A673 (cell line): Measurements from ENCODE around the gene GTPBP8. TPM values are rescaled to one million over a fixed set of nuclear protein-coding genes. Genes with fewer than 3 reads are reported as not detected.

ENCODE experiments used
- BruUV-seq: library from RNA; stranded (reverse); fragments of 400-500 nt; replicated peaks from 2 replicates; lab custom pipeline; 2021; lab: Mats Ljungman, UMichigan
- CTCF ChIA-PET: fragments of 300-600 bp; sonication (Branson Sonifier 250); formaldehyde crosslinking; loops from one replicate; lab custom pipeline; 2022; ENCODE audit warnings: antibody characterized with exemption; lab: Charles Lee
- POLR2A ChIA-PET: fragments of 300-600 bp; sonication (Branson Sonifier 250); formaldehyde crosslinking; loops from one replicate; lab custom pipeline; 2022; ENCODE audit warnings: antibody characterized with exemption; ENCODE audit not compliant: low non-redundant PET; lab: Charles Lee
- DNase-seq: peaks from one replicate; pipeline ENCODE4 v3.0.0-alpha.2; 2015; ENCODE audit warnings: low spot score
- H3K27ac ChIP-seq: fragments of 200-600 bp; sonication (generic); 2 replicates; pipeline ENCODE4 v1.5.1; 2016; ENCODE audit warnings: mixed run types, low read depth, mild to moderate bottlenecking, mixed read lengths, antibody characterized with exemption, low read length; ENCODE audit not compliant: poor library complexity, severe bottlenecking
- H3K27me3 ChIP-seq: fragments of 200-600 bp; sonication (generic); replicated peaks from 2 replicates; pipeline ENCODE4 v1.6.1; 2017; ENCODE audit warnings: mixed run types, low read depth, mild to moderate bottlenecking, mixed read lengths, antibody characterized with exemption, low read length; ENCODE audit not compliant: insufficient read depth, poor library complexity
- H3K36me3 ChIP-seq: fragments of 200-600 bp; sonication (generic); 2 replicates; pipeline ENCODE4 v1.6.1; 2016; ENCODE audit warnings: mixed run types, mild to moderate bottlenecking, mixed read lengths, antibody characterized with exemption, low read length; ENCODE audit not compliant: insufficient read depth, poor library complexity, severe bottlenecking
- H3K4me1 ChIP-seq: fragments of 200-600 bp; sonication (generic); 2 replicates; pipeline ENCODE4 v1.6.1; 2017; ENCODE audit warnings: mixed run types, mild to moderate bottlenecking, mixed read lengths, antibody characterized with exemption, low read length; ENCODE audit not compliant: insufficient read depth, poor library complexity, severe bottlenecking
- H3K4me3 ChIP-seq: fragments of 200-600 bp; sonication (generic); 2 replicates; pipeline ENCODE4 v1.5.1; 2016; ENCODE audit warnings: low read depth, mixed run types, mild to moderate bottlenecking, mixed read lengths, low read length; ENCODE audit not compliant: poor library complexity, severe bottlenecking
- H3K9me3 ChIP-seq: fragments of 200-600 bp; sonication (generic); 2 replicates; pipeline ENCODE4 v1.6.1; 2016; ENCODE audit warnings: mixed run types, low read depth, mild to moderate bottlenecking, mixed read lengths, antibody characterized with exemption, low read length; ENCODE audit not compliant: poor library complexity, severe bottlenecking
- EZH2 ChIP-seq: fragments of 200-600 bp; sonication (generic); IDR thresholded peaks from 2 replicates; pipeline ENCODE4 v1.6.1; 2017; ENCODE audit warnings: borderline replicate concordance, low read depth, mild to moderate bottlenecking, mixed read lengths, antibody characterized with exemption, low read length; ENCODE audit not compliant: poor library complexity, severe bottlenecking
- intact Hi-C: fragments of 100-400 bp; cut with micrococcal nuclease; formaldehyde crosslinking; loops from one replicate; pipeline ENCODE4 v1.10.0; 2022; ENCODE audit not compliant: unreplicated experiment
- total RNA-seq: library from RNA; stranded (reverse); gene quantifications from 2 replicates; pipeline ENCODE4 v1.2.3, GENCODE V29; 2021
- TF ChIP-seq, protein P1 (sequence below): fragments of 300-800, 200-600 bp; sonication (generic); conservative IDR thresholded peaks from 2 replicates; pipeline ENCODE4 v1.5.1; 2017; ENCODE audit warnings: low read depth, mild to moderate bottlenecking, antibody characterized with exemption, low read length, moderate library complexity, mixed read lengths

The GTPBP8 gene
- total RNA-seq, 1 experiment from 2014 or later, result 21.5 TPM

DNA sequence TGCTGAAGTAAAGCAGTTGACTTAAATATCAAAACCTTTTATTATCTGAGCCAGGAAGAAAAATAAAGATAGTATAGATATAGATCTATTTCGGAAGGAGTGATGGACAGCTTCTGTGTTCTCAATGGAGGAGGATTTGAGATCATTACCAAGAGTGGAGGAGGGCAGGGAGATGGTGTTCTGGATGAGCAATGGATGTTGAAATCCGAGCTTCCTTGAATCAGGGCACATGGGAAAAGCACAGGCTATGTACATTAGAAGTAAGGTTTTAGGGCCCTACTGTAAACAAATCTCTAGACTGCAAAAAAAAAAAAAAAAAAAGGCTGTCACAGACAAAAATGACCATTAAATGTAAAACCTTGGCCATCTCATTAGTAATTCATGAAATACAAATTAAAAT, 43.2 kb downstream of the GTPBP8 start:
- H3K27ac ChIP-seq, result no peak overlapping the region
- H3K4me3 ChIP-seq, result no peak overlapping the region
- ChIA-PET CTCF (no interaction called here), POLR2A (no interaction called here)
- no peaks in the 10 kb centered on the region for H3K36me3 ChIP-seq
- no peaks in the 10 kb centered on the region for H3K9me3 ChIP-seq
- no TSS peak for BruUV-seq
- TF ChIP-seq, protein P1, sequence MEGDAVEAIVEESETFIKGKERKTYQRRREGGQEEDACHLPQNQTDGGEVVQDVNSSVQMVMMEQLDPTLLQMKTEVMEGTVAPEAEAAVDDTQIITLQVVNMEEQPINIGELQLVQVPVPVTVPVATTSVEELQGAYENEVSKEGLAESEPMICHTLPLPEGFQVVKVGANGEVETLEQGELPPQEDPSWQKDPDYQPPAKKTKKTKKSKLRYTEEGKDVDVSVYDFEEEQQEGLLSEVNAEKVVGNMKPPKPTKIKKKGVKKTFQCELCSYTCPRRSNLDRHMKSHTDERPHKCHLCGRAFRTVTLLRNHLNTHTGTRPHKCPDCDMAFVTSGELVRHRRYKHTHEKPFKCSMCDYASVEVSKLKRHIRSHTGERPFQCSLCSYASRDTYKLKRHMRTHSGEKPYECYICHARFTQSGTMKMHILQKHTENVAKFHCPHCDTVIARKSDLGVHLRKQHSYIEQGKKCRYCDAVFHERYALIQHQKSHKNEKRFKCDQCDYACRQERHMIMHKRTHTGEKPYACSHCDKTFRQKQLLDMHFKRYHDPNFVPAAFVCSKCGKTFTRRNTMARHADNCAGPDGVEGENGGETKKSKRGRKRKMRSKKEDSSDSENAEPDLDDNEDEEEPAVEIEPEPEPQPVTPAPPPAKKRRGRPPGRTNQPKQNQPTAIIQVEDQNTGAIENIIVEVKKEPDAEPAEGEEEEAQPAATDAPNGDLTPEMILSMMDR, result no peak
- no peak for TF ChIP-seq EZH2
- no peak for DNase-seq
- intact Hi-C loops, result no loop called here
- H3K4me1 ChIP-seq, result no peaks in the 10 kb centered on the region
- no peaks in the 10 kb centered on the region for H3K27me3 ChIP-seq

DNA sequence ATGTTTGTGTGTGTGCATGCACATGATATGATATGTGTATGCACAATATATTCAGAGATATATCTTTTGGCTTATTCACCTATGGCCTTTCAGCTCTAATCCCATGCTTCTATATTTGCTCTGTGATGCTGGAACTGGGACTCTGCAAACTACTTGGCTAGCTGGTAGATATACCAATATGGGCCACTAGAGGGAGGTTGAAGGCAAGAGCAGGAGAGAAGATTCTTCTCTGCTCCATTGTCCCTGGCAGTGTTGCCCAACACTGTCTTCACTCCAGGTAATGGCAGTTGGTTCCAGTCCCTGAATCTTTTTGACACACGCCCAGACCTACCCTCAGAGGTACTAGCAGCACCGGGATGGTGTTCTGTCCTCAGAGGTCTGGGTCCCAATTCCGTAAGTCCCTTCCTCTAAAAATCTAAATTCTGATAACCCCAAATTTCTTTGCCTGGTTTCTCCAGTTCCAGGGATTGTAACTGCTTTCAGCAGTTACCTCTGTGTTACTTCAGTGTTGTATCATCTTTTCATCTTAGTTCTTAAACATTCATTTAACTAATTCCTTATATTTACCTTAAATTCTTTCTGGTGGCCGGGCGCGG, 44.7 kb downstream of the GTPBP8 start:
- Histone ChIP-seq H3K36me3 (no peaks in the 10 kb centered on the region), H3K27ac (no peak overlapping the region), H3K4me1 (no peaks in the 10 kb centered on the region), H3K9me3 (no peaks in the 10 kb centered on the region), H3K4me3 (no peak overlapping the region), H3K27me3 (no peaks in the 10 kb centered on the region)
- DNase-seq, result peak; percentile 72
- intact Hi-C loops, result loop anchor here (5.0 kb wide), 1 partner anchor 303 kb away; no protein-coding TSS in a partner anchor
- no TSS peak for BruUV-seq
- CTCF ChIA-PET, result interaction anchor here (0.5 to 1.1 kb wide), 6 partner anchors 16 to 591 kb away, joined by 3 to 6 read pairs (median 4); a partner anchor contains a TSS
- POLR2A ChIA-PET, result no interaction called here
- TF ChIP-seq, protein P1, result peak; percentile 82
- TF ChIP-seq EZH2, result no peak

DNA sequence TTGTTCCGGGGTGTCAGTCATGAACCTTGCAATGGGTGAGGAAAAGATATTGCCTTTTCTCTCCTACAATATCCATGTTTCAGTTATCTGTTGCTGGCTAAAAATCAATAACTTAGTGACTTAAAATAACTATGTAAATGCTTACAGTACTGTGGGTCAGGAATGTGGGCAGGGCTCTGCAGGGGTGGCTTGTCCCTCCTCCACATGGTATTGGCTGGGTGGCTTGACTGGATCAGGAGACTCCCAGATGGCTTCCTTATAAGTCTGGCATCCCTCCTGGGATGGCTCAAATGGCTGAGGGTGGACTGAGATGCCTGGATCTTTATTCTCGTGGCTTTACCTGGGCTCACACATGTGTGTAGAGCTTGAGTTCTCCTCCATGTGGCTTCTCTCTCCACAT, 47.5 kb downstream of the GTPBP8 start:
- no peak for TF ChIP-seq EZH2
- TF ChIP-seq, protein P1, result no peak
- Histone ChIP-seq H3K27me3 (no peaks in the 10 kb centered on the region), H3K9me3 (no peaks in the 10 kb centered on the region), H3K4me3 (no peak overlapping the region), H3K4me1 (no peaks in the 10 kb centered on the region), H3K27ac (no peak overlapping the region), H3K36me3 (no peaks in the 10 kb centered on the region)
- no peak for DNase-seq
- ChIA-PET CTCF (no interaction called here), POLR2A (no interaction called here)
- intact Hi-C loops, result loop anchor here (5.0 kb wide), 1 partner anchor 306 kb away; no protein-coding TSS in a partner anchor
- BruUV-seq, result no TSS peak
